K562 (cell line): ENCODE measurements around the gene NRCAM. TPM values are rescaled to one million over a fixed set of nuclear protein-coding genes. Genes with fewer than 3 reads are reported as not detected.

ENCODE experiments used
- ARNT ChIP-seq, 2 experiments: fragments of 450-650 bp; IDR thresholded peaks; 2 replicates each; pipeline ENCODE4 v1.6.1; 2016; ENCODE audit warnings: mild to moderate bottlenecking in 1 of 2
- ATF6 ChIP-seq: sonication (generic); formaldehyde crosslinking; IDR thresholded peaks from 2 replicates; pipeline ENCODE4 v1.4.0; 2020; ENCODE audit warnings: mild to moderate bottlenecking, missing genetic modification reagents
- ATF7 ChIP-seq: fragments of 450-650 bp; IDR thresholded peaks from 2 replicates; pipeline ENCODE4 v1.7.1; 2014; ENCODE audit warnings: mild to moderate bottlenecking, moderate library complexity
- BHLHE40 ChIP-seq: IDR thresholded peaks from 2 replicates; pipeline ENCODE4 v1.6.1; 2011; ENCODE audit warnings: low read length, improper control_type of control experiment
- HNRNPH1 ChIP-seq: fragments of 200-400 bp; formaldehyde crosslinking; optimal IDR thresholded peaks from 2 replicates; pipeline ENCODE3; 2017; ENCODE audit warnings: low read depth, mild to moderate bottlenecking, low read length, moderate library complexity
- HNRNPL ChIP-seq: fragments of 200-400 bp; formaldehyde crosslinking; IDR thresholded peaks from 2 replicates; pipeline ENCODE4 v1.6.1; 2017; ENCODE audit warnings: low read depth, mild to moderate bottlenecking, low read length
- MLLT1 ChIP-seq, 2 experiments: fragments of 450-650 bp; IDR thresholded peaks; 2 replicates each; pipeline ENCODE4 v1.6.1; 2016
- MTF1 ChIP-seq: fragments of 250-450 bp; sonication (Bioruptor Pico); IDR thresholded peaks from 2 replicates; pipeline ENCODE4 v1.9.0; 2021; ENCODE audit warnings: moderate library complexity, mild to moderate bottlenecking, inconsistent platforms, borderline replicate concordance
- NCOA2 ChIP-seq, 2 experiments: fragments of 450-650 bp; IDR thresholded peaks; 2 replicates each; pipeline ENCODE4 v1.6.1; 2018; ENCODE audit warnings: mild to moderate bottlenecking in 2 of 2, moderate library complexity in 1 of 2; ENCODE audit not compliant: partially characterized antibody in 2 of 2
- POU5F1 ChIP-seq: fragments of 150-350 bp; IDR thresholded peaks from 2 replicates; pipeline ENCODE4 v1.6.1; 2014; ENCODE audit warnings: borderline replicate concordance, low read length, low read depth, mild to moderate bottlenecking; ENCODE audit not compliant: partially characterized antibody
- SOX6 ChIP-seq: fragments of 450-650 bp; IDR thresholded peaks from 2 replicates; pipeline ENCODE4 v1.6.1; 2014; ENCODE audit warnings: mild to moderate bottlenecking
- ZBTB8A ChIP-seq: fragments of 450-650 bp; IDR thresholded peaks from 2 replicates; pipeline ENCODE4 v1.6.1; 2018; ENCODE audit warnings: mild to moderate bottlenecking, moderate library complexity; ENCODE audit not compliant: partially characterized antibody
- ZFPM2 ChIP-seq: fragments of 250-450 bp; sonication (Bioruptor Pico); IDR thresholded peaks from 2 replicates; pipeline ENCODE4 v1.5.1; 2022; ENCODE audit warnings: mild to moderate bottlenecking
- ZNF274 ChIP-seq: IDR thresholded peaks from 2 replicates; pipeline ENCODE4 v1.6.1; 2011; ENCODE audit warnings: low read depth, mild to moderate bottlenecking, low read length, moderate library complexity, borderline replicate concordance
- ZNF561 ChIP-seq: fragments of 450-650 bp; formaldehyde crosslinking; conservative IDR thresholded peaks from 2 replicates; pipeline ENCODE4 v1.4.0; 2020; ENCODE audit warnings: mild to moderate bottlenecking, moderate library complexity
- ZNF584 ChIP-seq: fragments of 200-800 bp; sonication (Bioruptor generic); IDR thresholded peaks from 2 replicates; pipeline ENCODE4 v1.6.1; 2016; ENCODE audit warnings: low read depth, mild to moderate bottlenecking, missing genetic modification characterization, missing compliant biosample characterization
- ZNF79 ChIP-seq: fragments of 250-450 bp; sonication (Bioruptor Pico); IDR thresholded peaks from 2 replicates; pipeline ENCODE4 v1.4.0; 2020; ENCODE audit warnings: low read depth, mild to moderate bottlenecking, moderate library complexity
- polyA plus RNA-seq, 8 experiments: library from polyadenylated mRNA; depleted of rRNA in 4 of 8; stranded (reverse) in 5 of 8; unstranded in 3 of 8; fragments of >200 nt; fragmentation: Nextera tagmentation in 2 of 8; fragmentation: Illumina TruSeq in 1 of 8; extraction: Ambion mirVana in 2 of 8; extraction: Trizol in 1 of 8; gene quantifications; 2 replicates each; pipeline versions ENCODE4 v1.2.1 to v1.2.3, GENCODE V29; 2011 to 2014; ENCODE audit warnings: inconsistent platforms in 1 of 8, missing spikeins in 1 of 8
- total RNA-seq, 7 experiments: library from RNA; depleted of rRNA in 6 of 7; stranded (reverse); fragments of >200 nt in 6 of 7; fragmentation: Illumina TruSeq in 2 of 7; extraction: Trizol in 2 of 7; gene quantifications; 2 replicates each; pipeline versions ENCODE4 v1.2.1 to v1.2.3, GENCODE V29; 2011 to 2021; ENCODE audit warnings: low replicate concordance in 1 of 7
- TF ChIP-seq, protein P1 (sequence below): sonication (generic); formaldehyde crosslinking; IDR thresholded peaks from 2 replicates; pipeline ENCODE4 v1.8.1; 2023; ENCODE audit warnings: mild to moderate bottlenecking, missing genetic modification reagents
- TF ChIP-seq, protein P2 (sequence below): fragments of 450-650 bp; conservative IDR thresholded peaks from 2 replicates; pipeline ENCODE4 v1.6.1; 2016; ENCODE audit warnings: missing genetic modification characterization, low read depth, mild to moderate bottlenecking, control low read depth, missing compliant biosample characterization
- TF ChIP-seq, protein P3 (sequence below): fragments of 200-400 bp; formaldehyde crosslinking; IDR thresholded peaks from 2 replicates; pipeline ENCODE4 v1.6.1; 2017; ENCODE audit warnings: mild to moderate bottlenecking, low read depth, low read length, moderate library complexity

NRCAM gene
- total and polyA plus RNA-seq, 9 of the 15 experiments (the other 6 are each of a cell fraction or from before 2014, with no cell fraction given) = 0.03 to 0.54 (median 0.12) TPM; not detected in 1

- TF ChIP-seq ATF6 (CRISPR knock-in tag) = 0 out of 2 replicates have a peak, but pooled peaks have one; percentile 34
- no peak for TF ChIP-seq ZBTB8A
- TF ChIP-seq, protein P1, sequence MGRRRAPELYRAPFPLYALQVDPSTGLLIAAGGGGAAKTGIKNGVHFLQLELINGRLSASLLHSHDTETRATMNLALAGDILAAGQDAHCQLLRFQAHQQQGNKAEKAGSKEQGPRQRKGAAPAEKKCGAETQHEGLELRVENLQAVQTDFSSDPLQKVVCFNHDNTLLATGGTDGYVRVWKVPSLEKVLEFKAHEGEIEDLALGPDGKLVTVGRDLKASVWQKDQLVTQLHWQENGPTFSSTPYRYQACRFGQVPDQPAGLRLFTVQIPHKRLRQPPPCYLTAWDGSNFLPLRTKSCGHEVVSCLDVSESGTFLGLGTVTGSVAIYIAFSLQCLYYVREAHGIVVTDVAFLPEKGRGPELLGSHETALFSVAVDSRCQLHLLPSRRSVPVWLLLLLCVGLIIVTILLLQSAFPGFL (CRISPR knock-in tag) = no peak
- peak in 1 of 2 experiments; percentile 89; a peak in 3 of 4 replicates for TF ChIP-seq ARNT (IDR thresholded peaks at IDR 0.05)
- TF ChIP-seq MLLT1 (IDR thresholded peaks at IDR 0.05) = 0 out of 4 replicates have a peak, but pooled peaks of 1 of the 2 experiments have one; percentile 57
- TF ChIP-seq SOX6 = peak; percentile 89
- TF ChIP-seq HNRNPH1 = no peak
- TF ChIP-seq, protein P2, sequence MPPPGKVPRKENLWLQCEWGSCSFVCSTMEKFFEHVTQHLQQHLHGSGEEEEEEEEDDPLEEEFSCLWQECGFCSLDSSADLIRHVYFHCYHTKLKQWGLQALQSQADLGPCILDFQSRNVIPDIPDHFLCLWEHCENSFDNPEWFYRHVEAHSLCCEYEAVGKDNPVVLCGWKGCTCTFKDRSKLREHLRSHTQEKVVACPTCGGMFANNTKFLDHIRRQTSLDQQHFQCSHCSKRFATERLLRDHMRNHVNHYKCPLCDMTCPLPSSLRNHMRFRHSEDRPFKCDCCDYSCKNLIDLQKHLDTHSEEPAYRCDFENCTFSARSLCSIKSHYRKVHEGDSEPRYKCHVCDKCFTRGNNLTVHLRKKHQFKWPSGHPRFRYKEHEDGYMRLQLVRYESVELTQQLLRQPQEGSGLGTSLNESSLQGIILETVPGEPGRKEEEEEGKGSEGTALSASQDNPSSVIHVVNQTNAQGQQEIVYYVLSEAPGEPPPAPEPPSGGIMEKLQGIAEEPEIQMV (tag) = no peak
- TF ChIP-seq NCOA2 (IDR thresholded peaks at IDR 0.05; ENCODE audit: partially characterized antibody in 2 of 2) = no peak
- TF ChIP-seq POU5F1 = no peak
- TF ChIP-seq ATF7 = no peak
- 0 out of 2 replicates have a peak, but pooled peaks have one; percentile 44 for TF ChIP-seq ZNF274
- TF ChIP-seq ZNF584 = no peak
- TF ChIP-seq, protein P3, sequence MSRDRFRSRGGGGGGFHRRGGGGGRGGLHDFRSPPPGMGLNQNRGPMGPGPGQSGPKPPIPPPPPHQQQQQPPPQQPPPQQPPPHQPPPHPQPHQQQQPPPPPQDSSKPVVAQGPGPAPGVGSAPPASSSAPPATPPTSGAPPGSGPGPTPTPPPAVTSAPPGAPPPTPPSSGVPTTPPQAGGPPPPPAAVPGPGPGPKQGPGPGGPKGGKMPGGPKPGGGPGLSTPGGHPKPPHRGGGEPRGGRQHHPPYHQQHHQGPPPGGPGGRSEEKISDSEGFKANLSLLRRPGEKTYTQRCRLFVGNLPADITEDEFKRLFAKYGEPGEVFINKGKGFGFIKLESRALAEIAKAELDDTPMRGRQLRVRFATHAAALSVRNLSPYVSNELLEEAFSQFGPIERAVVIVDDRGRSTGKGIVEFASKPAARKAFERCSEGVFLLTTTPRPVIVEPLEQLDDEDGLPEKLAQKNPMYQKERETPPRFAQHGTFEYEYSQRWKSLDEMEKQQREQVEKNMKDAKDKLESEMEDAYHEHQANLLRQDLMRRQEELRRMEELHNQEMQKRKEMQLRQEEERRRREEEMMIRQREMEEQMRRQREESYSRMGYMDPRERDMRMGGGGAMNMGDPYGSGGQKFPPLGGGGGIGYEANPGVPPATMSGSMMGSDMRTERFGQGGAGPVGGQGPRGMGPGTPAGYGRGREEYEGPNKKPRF = no peak
- TF ChIP-seq BHLHE40 = no peak
- no peak for TF ChIP-seq ZNF79
- no peak for TF ChIP-seq ZFPM2 (CRISPR knock-in tag)
- TF ChIP-seq MTF1 (CRISPR knock-in tag) = no peak
- no peak for TF ChIP-seq ZNF561 (CRISPR knock-in tag)
- TF ChIP-seq HNRNPL = no peak
These were observed 220.7 kb downstream of the NRCAM start (continued) for GRCh38 chr7:108235451-108236061.
